Activated CD4-positive, CD25-positive, alpha-beta regulatory T cell treated with anti-CD3 and anti-CD28 coated beads, Interleukin-2, amount 50 U/mL, for 72 hours (primary cell): ENCODE data around the gene PPP2R2C.

Source experiments
- DNase-seq: peaks from one replicate; pipeline ENCODE4 v3.0.0; 2021

The PPP2R2C gene

DNA sequence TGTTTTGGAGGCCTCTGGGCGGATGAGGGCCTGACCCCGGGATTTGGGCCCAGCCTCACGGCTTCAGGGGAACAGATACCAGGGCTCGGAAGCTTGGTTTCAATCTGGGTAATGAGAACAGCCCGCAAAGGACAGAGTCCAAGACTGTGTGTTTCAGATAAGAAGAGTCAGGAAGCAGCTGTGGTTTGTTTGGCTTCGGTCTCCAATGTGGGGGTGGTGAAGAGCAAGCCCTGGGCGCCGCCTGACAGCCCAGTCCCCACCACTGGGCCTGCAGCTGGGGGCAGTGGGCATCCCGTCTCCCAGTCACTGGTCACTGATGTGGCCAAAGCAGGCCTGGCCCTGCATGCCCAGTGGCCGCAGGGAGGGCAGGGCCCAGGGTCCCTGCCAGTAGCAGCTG is 193.6 kb downstream of the PPP2R2C start:
- no peak for DNase-seq

DNA sequence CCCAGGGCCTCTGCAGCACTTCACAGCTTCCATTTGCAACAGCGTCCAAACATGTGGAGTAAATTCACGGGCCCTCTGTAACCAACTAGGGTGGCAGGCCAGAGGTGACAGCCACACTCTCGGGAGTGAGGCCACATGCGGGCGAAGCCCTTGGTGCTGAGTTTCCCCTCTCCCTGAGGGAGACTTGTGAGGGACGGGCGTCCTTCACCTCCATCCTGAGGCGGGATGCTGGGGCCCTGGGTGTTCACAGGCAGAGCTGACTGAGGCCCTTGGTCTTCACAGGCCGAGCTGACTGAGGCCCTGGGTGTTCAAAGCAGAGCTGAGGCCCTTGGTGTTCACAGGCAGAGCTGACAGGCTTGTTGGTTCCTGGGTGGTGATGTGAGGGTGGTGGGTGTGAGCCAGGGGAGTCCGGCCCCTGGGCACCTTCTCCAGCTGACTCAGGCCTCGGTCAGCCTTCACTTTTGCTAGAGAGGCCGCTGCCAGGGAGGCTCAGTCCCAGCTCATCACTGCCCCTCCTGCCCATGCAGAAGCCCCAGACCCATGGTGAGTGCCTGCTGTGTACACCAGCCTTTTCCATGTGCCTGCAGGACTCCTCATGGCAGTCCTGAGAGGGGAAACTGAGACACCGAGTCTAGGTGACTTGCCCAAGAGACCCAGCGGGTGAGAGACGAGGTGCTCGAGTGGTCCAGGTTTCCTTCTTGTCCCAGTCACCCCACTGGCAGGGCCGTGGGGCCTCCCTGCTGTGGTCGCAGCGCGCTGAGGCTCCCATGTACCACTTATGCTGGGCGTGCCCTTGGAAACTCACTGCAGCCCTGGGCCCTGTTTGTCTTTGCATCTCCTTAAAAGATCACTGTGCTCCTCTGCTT is 194.2 kb downstream of the PPP2R2C start:
- DNase-seq, result no peak

DNA sequence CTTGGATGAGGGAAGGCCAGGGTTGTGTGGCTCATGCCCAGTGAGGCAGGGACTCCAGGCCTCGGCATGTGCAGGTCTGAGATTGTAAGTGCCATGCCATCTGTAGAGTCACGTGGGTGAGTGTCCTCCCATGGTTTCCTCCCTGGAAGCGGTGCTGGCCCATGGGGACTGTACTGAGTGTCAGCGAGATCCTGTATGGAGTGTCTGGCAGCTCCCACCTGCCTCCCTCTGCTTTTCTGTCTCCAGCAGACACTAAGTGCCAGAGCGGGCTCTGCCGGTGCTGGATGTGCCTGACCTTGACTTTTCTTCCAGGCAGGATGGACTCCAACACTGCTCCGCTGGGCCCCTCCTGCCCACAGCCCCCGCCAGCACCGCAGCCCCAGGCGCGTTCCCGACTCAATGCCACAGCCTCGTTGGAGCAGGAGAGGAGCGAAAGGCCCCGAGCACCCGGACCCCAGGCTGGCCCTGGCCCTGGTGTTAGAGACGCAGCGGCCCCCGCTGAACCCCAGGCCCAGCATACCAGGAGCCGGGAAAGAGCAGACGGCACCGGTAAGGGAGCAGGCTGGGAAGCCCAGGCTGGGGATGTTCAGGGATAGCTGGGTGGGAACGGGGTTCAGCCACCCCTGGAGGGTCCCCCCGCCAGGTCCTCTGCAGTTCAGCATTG is 195.1 kb downstream of the PPP2R2C start:
- no peak for DNase-seq

DNA sequence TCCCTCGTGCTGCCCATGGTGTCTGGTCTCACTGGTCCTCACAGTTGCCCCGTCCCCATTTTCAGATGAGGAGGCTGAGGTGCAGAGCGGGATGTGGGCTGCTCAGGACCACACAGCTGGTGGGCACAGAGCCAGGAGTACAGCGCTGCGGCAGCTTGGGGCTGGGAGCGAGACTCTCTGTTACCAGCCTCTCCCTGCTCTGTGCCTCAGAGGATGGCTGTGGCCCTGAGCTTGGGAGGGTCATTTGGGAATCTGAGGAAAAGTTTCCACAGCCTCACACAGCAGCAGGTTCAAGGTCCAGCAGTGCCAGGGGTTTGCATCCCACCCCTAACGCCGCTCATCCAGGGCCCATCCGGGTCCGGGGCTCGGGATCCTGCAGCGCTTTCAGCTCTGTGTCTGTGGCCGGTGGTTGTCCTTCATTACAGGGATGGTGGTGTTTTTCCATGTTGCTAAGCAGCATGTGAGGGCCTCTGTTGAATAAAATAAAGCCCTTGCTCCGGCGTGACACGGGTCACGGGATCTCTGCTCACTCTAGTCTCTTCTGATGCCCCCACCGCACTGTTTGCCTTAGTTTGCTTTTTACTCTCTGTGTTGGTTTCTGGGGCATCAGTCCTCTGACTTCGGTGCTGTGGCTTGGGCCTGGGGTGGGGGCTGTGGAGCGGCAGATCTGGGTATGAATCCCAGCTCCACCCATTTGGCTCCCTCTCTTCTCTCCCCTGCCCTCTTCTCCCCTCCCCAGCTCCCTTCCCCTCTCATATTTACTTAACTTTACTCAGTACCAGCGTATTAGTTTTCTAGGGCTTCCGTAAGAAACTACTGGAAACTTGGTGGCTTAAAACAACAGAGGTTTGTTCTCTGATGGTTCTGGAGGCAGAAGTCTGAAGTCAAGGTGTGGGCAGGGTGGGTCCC is 196.3 kb downstream of the PPP2R2C start:
- no peak for DNase-seq

DNA sequence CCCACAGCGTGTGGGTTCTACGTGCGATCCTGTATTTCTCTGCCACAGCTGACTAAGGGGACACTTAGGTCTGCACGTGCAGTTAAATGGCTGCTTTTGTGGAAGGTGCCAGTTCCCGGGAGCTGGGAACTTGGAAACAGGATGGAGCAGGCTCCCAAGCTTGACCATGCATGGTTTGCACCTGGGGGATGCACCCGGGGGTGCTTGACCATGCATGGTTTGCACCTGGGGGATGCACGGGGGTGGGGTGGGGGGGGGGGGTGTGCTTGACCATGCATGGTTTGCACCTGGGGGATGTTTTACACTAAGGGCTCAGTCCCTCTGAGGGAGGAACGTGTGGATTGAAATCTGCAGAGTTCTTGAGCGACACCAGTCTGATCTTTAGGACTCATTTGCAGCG is 197.1 kb downstream of the PPP2R2C start:
- no peak for DNase-seq

DNA sequence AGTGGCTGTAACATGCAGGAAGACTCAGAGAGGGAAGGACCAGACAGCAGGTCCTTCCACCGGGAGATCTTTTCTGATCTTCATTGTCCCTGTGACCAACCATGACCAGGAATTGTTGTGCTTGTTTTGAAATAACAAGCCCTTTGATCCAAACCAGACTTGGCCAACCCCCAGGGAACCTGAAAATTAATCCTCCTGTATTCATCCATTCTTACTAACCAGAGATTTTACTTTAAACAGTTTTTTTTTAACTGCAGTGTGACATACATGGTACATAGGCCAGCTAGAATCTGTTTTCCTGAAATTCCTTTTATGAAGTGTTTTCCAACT is 198.8 kb downstream of the PPP2R2C start:
- no peak for DNase-seq

DNA sequence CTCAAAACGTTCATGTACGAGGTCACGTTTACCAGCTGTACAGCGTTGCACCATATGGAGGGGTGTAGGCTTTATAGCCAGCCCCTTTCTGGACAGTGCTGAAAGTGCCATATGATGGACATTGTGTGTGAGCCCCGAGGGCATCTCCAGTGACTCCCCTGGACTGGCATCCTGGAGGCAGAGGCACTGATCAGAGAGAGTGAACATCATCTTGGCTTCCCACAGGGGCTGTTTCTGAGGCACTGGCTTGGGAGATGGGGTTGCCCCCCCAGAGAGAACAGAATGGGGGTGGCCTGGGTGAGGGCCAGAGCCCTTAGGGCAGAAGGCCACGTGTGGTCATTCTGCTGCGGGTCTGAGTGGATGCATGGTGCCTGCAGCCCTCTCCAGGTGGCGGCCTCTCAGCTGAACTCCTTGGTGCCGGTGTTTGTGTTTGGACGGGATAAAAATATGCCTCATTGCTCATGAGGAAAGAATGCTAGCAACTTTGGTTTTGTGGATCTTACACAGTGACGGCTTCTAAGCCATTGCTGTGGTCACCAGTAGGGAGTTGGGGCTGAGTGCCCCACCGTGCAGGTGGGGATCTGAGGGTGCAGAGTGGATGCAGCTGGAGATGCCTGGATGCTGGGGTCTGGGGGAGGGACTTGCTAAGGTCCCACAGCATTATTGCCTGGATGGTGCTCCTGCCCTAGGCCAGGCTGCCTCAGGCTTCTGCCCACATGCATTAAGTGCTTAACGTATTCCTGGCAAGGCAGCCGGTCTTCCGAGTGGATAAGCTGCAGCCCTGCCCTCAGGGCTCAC is 199.4 kb downstream of the PPP2R2C start:
- no peak for DNase-seq

DNA sequence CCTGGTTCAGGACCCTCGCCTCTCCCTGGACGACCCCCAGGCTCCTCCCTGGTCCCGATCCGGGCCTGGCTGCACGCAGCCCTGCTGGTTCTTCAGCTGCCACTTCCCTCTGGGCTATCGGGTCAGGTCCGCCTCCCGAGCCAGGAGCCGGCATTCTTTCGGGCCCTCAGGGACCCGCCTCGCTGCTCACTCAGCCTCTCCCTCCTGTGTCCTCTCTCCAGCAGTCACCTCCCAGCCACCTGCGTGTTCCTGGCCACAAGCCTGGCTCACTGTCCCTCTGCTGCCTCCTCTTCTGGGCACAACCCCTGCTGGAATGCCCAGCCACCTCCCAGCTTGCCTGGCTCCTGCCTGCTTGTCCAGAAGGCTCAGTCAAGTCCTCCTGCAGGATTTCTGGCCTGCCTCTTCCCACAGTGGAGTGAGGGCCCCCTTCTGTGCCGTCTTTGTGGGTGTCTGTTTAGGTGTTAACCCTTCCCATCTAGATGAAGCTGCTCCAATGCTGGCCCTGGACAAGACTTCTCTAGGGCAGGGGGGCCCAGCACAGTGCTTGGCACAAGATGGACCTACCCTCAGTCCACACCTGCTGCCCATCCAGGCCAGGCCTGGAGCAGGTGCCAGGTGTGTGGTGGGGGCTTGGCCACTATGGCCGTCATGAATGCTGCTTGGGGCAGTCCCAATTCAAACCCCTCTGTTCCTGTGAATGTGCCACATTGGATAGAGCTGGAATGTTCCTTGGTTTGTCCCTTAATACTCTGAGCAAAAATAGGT is 200.5 kb downstream of the PPP2R2C start:
- DNase-seq, result no peak

DNA sequence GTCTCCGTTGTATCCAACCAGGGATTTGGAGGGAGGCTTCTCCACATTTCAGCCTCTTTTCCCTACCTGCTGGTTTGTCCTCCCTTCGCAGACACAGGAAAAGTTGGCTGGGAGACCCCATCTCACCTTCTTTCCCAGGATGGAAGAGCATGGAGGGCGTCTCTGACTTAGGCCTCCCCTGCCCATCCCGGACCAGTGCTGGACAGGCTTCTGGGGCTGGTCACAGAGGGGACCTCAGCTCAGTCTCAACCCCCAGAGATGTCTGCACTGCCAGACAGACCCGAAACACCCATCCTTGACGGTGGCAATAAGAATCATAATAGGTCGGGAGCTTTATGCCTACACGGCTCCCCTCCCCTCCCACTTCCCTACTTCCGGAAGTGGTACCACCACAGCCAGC is 201.2 kb downstream of the PPP2R2C start:
- no peak for DNase-seq

DNA sequence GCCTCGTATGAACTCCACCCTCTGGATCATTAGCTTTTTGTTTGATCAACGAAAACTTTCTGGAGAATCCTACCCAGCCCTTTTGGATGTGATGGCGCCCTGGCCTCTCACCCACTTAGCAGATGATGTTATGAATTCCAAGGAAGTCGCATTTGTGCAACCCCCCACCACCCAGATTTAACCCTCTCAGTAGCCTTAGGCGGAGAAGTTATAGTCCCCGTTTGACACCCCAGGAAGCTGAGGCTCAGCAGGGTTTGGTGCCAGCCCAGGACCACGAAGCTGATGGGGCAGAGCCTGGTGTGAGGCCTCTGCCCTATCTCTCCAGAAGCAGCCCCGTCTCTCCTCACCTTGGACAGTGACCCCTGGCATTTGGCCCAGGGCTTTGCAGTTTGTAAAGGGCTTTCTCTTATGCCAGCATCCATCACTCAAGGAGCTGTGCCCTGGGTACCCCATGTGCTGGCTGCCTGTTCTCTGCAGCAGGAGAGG is 201.7 kb downstream of the PPP2R2C start:
- DNase-seq, result no peak
